CD4-positive, alpha-beta T cell treated with Interferon gamma for 1 hour (primary cell): ENCODE data around the gene CEP63.

Source experiments
- DNase-seq: peaks from one replicate; pipeline ENCODE4 v3.0.0-alpha.2; 2020

Gene CEP63

DNA sequence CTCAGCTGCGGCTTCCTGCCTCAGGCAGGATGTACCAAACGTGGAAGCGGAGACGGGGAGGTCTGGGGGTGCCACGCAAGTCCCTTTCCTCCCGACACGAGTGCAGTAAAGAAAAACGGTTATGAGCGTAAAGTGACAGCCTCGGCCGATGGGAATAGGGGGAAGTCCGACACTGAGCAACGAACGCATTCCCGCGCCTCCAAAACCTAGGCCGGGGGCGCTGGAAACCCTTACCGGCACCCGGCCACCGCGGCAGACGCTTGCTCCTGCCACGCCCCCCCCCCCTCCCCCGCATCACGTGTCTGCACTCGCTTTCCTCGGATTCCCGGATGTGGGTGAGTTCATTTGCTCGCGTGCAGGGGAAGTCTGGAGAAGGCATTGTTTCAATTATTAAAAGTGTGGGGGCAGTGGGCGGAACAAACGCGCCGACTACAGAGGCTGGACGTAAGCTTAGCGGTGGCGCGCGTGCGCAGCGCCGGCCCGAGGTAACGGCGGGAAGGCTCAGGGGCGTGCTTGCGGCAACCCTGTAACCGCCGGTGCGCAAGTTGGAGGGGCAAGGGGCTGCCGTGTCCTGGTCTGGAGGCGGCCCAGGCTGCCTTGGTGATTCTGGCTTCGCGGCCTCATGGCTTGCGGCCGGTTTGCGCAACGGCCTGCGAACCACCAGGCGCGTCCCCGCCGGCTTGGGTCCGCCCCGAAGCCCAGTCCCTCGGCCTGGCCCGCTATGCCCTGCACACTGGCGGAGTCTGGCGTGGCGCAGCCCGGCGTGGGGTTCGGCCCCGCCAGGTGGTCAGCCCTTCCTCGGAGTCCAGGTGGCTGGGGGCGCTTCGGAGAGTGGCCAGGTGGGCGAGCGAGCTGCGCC lies at the start of gene CEP63, which contains the start of gene ANAPC13:
Gene CEP63, plus strand, starts transcription at position 340 of the 859 bp plus-strand sequence. CDS start 9,264 bp downstream, outside the sequence.
Gene ANAPC13, minus strand, starts transcription at position 268 of the 859 bp plus-strand sequence. CDS start 3,081 bp downstream, outside the sequence.
- peak; percentile 97 for DNase-seq

GRCh38 chr3:134437211-134437752 lies 48.6 kb upstream of the CEP63 start:
- no peak for DNase-seq

DNA sequence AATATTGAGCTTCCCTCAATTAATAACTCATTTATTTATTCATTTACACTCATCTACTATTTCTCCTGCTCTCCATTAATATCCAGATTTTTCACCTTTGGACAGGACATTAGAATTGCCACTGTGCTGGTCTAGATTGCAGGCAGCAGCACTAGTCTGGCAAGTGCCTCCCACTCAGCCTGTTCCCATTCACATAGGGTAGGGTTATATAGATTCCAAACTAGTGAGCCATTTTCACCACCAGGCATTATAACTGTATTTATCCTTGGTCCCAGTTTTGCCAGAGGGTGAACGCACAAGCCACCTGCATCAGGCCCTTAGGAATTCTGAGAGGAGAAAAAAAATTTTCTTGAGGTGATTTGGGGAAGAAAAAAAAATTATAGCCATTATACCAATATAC lies 44.5 kb upstream of the CEP63 start:
- no peak for DNase-seq

GRCh38 chr3:134441821-134442220 lies 44.0 kb upstream of the CEP63 start:
- DNase-seq: no peak

GRCh38 chr3:134445095-134445494 lies 40.8 kb upstream of the CEP63 start:
- no peak for DNase-seq

- no peak for DNase-seq
These were observed 40.2 kb upstream of the CEP63 start for GRCh38 chr3:134445636-134446035.

GRCh38 chr3:134446800-134447199 lies 39.1 kb upstream of the CEP63 start:
- DNase-seq: no peak

GRCh38 chr3:134447351-134447750 lies 38.5 kb upstream of the CEP63 start:
- no peak for DNase-seq

DNA sequence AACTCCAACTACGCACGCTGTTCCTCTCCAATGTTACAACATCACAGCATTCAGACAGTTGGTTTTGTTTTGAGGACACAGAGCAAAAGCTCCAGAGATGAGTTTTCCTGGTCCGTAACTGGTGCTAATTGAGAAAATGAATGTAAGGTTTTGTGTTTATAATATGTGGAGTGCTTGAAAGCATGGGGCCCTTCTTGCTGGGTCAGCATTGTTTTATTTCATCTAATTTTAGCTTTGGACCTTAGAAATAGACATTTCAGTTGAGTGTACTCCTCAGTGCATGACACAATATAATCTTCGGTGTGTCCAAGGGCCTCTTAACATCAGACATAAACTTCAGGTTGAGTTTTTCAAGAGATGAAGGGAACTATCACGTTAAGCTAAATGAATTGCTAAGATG lies 37.2 kb upstream of the CEP63 start:
- DNase-seq: no peak

- DNase-seq: no peak
These were observed 36.6 kb upstream of the CEP63 start for GRCh38 chr3:134449277-134449676.

GRCh38 chr3:134449951-134450350 lies 35.9 kb upstream of the CEP63 start:
- no peak for DNase-seq

- DNase-seq: no peak
These were observed 32.2 kb upstream of the CEP63 start for GRCh38 chr3:134453631-134454030.

DNA sequence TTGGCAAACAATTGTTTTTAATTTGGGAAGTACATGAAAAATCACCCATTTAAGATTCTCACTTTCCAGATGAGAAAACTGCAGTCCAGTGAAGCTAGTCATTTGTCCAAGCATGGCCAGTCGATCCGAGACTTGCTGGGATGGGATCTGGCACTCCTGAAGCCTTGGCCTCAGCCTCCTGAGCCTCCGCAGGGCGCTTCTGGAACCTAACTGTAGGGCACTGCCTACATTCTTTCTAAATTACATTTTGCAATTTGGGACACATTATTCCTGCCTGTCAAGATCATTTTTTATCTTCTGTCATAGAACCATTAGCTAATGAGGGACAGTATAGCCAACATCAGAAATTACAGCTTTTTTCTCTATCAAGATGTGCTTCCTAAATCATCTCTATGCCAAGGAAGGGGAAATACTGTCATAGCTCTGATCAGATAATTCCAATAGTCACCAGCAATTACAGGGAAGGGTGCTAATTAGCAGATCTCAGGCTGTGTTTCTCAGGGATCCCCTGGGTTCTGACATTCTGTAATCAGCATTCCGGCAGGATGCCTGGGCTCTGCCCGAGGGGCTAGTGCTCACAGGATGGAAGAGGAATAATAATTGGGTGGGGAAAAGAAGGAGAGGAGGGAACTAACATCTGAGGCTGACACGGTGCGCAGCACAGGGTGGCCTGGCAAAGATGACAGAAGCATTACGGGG lies 28.3 kb upstream of the CEP63 start:
- no peak for DNase-seq

- DNase-seq: no peak
These were observed 27.4 kb upstream of the CEP63 start for GRCh38 chr3:134458406-134458945.

- no peak for DNase-seq
These were observed 26.3 kb upstream of the CEP63 start for GRCh38 chr3:134459562-134459961.

DNA sequence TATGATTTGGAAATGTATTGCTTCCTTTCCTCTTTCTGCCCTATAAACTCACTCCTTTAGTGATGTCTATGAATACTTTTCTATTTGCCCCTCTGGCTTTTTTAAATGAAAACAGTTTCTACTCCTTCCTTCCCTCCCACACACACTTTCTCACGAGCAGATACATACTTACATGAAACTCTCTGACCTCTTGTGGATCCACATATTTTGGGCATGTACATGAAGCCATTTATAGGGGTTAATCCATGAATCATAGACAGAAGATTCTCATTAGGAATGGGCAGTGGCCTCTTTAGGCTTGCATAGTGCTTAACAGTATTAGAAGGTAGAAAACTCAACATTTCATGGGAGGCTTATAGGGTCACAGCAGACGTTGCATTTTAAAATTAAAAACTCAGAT lies 24.9 kb upstream of the CEP63 start:
- no peak for DNase-seq

DNA sequence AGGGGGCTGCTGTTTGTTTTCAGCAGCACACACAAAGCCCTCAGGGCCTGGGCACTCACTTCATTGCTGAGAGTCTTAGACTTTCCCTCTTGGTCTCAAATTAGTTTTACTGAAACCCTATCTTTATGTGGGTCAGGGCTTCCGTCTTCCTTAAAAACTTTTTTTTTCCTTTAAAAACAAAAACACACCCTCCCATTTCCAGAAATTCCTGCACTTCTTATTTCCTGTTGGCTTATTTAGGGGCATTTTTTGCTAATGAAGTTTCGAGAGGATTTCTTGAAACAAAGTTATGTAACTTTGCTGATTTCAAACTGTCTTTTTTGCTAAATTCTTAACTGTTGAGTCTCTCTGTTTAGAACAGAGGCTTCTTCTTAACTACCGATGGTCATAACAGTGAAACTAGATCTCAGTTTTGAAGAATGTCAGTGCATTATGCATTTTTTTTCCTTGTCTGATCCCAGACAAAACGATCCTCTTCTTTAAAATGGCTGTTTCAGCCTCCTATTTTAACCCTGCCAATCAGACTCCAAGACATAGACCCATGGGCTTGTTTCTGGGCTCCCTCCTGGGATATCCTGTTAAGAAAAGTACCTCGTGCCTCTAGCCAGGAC lies 23.4 kb upstream of the CEP63 start:
- no peak for DNase-seq

- no peak for DNase-seq
These were observed 22.2 kb upstream of the CEP63 start for GRCh38 chr3:134463676-134464063.

- no peak for DNase-seq
These were observed 21.7 kb upstream of the CEP63 start for GRCh38 chr3:134464064-134464688.

GRCh38 chr3:134464689-134465365 lies 21.0 kb upstream of the CEP63 start:
- no peak for DNase-seq

GRCh38 chr3:134466331-134466730 lies 19.5 kb upstream of the CEP63 start:
- DNase-seq: no peak

DNA sequence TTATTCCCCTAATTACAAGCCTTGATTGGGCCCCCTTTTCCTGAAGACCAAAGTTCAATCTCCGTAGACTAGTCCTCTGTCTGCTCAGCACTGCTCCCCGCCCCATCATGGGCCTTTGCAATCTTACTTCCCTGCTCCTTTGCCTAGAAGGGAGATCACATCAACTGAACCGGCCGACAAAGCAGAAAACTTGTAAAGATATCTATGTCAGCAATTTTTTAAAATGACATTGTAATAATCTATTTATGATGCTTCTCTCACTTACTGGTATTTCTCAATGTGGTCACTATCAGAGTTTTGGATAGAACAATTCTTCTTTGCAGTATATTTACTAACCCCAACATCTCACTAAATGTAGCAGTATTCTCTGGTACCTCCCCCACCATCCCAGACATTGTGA lies 17.3 kb upstream of the CEP63 start:
- no peak for DNase-seq
